A549 treated with CpdA at 1 μM for 4 hours (cell line): Measurements from ENCODE around the gene PPP4R3B. TPM values are rescaled to one million over a fixed set of nuclear protein-coding genes. Genes with fewer than 3 reads are reported as not detected.

Experiments used
- total RNA-seq: library from RNA; stranded (reverse); fragments of 200-300 nt; extraction: Qiagen RNA extraction; gene quantifications from 5 replicates; pipeline ENCODE4 v1.2.3, GENCODE V29; 2022; ENCODE audit warnings: low read depth

Gene PPP4R3B
- total RNA-seq: 31.6 to 34.0 TPM (median 33.1 TPM) in 5 replicates

DNA sequence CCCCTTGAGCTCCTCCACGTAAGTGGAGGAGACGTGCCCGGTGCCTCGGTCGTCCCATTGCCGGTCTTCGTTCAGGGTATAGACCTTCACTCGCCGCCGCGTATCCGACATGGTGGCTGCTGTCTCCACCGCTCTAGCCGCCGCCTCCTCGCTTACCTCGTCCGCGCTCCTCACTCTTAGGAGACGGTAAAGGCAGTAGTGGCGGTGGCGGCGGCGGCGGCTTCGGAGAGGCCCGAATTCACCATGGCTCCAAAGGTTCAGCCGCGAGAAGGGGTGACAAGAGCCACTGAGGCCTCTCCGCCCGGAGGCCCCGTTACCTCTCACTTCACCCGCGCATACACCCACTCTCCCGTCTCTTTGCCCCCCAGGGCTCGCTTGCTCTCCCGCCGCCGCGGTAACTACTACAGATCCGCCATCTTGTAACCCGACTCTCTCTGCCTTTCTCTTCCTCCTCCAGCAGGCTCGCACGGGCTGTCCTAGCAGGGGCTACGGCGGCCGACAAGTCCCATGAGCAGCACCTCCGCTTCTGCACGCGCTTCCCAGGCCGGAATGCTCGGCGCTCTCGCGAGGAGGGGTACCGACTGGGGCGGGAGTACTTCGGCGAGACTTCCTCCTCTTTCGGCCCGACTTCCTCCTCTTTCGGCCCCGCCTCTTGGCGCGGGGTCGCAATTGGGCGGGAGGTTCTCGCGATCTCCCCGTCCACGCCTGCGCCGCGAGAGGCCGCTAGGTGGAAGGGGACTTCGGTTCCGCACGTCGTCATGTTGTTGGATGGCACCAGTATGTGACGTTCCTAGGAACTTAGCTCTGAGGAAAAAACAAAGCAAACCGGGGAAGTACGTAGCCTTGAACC lies at the start of gene PPP4R3B:
Gene PPP4R3B (minus strand): TSS at position 448 of the 850 bp plus-strand sequence. CDS start 337 bp downstream, at position 111.

Other genes with a start within 250 kb of the PPP4R3B start
- gene CCDC88A, start 197.8 kb downstream of the PPP4R3B start, total RNA-seq: 20.8 to 33.1 TPM (median 25.9 TPM) in 5 replicates
- gene CFAP36, start 97.9 kb downstream of the PPP4R3B start, total RNA-seq: 49.6 to 53.2 TPM (median 50.8 TPM) in 5 replicates
- gene PNPT1, start 76.2 kb upstream of the PPP4R3B start, total RNA-seq: 30.0 to 67.8 TPM (median 34.1 TPM) in 5 replicates